Measurements from ENCODE around the gene PEDS1.
"Not testable (repeated sequence)": the region's sequence is repeated elsewhere in the genome, so short reads cannot be mapped to it uniquely, and the experiment has no call there.

The PEDS1 gene

DNA sequence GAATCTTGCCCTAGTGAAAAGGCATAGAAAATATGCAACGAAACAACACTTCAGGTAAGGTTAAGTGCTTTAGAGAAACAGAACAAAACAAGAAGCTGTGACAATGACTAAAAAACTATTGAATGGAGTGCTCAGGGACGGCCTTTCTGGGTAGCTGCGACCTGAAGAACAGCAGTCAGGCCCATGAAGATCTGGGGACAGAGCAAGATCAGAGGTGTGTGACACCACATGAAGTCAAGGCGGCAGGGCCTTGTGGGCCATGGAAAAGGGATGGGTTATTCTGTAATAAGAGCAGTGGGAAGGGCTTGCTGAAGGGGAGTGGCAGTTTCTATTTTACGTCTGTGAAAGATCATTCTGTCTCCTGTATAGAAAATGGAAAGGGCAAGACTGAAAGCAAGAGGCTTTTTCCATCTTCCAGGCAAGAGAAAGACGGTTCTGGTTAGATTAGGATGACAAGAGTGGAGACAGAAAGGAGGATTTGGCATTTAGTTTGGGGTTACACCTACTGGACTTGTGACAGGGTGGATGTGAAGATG lies 45.7 kb downstream of the PEDS1 start:
- TF ChIP-seq, protein P1, sequence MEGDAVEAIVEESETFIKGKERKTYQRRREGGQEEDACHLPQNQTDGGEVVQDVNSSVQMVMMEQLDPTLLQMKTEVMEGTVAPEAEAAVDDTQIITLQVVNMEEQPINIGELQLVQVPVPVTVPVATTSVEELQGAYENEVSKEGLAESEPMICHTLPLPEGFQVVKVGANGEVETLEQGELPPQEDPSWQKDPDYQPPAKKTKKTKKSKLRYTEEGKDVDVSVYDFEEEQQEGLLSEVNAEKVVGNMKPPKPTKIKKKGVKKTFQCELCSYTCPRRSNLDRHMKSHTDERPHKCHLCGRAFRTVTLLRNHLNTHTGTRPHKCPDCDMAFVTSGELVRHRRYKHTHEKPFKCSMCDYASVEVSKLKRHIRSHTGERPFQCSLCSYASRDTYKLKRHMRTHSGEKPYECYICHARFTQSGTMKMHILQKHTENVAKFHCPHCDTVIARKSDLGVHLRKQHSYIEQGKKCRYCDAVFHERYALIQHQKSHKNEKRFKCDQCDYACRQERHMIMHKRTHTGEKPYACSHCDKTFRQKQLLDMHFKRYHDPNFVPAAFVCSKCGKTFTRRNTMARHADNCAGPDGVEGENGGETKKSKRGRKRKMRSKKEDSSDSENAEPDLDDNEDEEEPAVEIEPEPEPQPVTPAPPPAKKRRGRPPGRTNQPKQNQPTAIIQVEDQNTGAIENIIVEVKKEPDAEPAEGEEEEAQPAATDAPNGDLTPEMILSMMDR (IDR thresholded peaks at IDR 0.05; ENCODE audit: control insufficient read depth, insufficient read depth, low read depth, low read length, missing control alignments): no peak
- DNase-seq (ENCODE audit: low read depth): no peak
- H3K4me3 ChIP-seq (ENCODE audit: control insufficient read depth, low read depth, low read length): no peak overlapping the region

DNA sequence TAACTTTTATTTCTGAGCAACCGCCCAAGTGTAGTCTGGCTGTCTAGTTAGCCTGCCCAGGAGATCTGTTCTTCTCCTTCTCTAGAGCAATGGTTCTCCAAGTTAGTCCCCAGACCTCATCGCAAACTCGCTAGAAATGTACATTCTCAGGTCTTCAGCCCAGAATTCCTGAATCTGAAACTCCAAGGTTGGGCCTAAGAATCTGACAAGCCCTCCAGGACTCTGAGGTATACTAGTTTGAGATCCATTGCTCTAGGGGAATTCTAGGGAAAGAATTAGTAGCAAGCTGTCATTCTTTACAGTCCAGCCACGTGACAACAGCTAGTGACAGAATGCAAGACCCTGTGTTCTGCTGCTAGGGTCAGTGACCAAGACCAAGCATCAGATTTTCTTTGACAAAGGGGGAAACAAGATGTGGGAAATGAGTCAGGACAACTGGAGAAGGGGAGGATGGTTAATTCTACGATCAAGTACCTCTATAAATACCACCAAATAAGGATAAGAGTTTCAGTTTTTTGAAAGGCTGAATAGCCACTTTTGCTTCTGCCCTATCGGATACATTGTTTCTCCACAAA lies 46.4 kb downstream of the PEDS1 start:
- TF ChIP-seq, protein P1 (IDR thresholded peaks at IDR 0.05; ENCODE audit: control insufficient read depth, insufficient read depth, low read depth, low read length, missing control alignments): no peak
- DNase-seq (ENCODE audit: low read depth): no peak
- H3K4me3 ChIP-seq (ENCODE audit: control insufficient read depth, low read depth, low read length): no peak overlapping the region

DNA sequence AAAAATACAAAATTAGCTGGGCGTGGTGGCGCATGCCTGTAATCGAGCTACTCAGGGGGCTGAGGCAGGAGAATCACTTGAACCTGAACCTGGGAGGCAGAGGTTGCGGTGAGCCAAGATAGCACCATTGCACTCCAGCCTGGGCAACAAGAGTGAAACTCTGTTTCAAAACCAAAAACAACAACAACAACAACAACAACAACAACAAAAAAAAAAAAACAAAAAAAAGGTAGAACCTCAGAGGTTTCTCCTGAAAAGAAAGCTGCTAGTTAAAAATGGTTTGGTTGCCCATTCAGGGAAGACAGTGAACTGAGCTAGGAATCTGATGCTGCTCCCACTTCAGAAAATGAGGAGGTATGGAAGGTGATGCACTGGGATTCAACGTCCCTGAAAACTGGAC lies 46.9 kb downstream of the PEDS1 start:
- H3K4me3 ChIP-seq (ENCODE audit: control insufficient read depth, low read depth, low read length); DNase-seq (ENCODE audit: low read depth): not testable (repeated sequence)

All from AG09309 (cell line).